ENCODE data around the gene ERAL1. TPM values are rescaled to one million over a fixed set of nuclear protein-coding genes. Genes with fewer than 3 reads are reported as not detected.

Gene ERAL1
- total RNA-seq, 1 donor from 2014 or later = 19.6 TPM

Small RNA genes within 50 kb of the gene (small RNA-seq; reads per million reads assigned to genes)
- gene RF00019 = not detected

Other genes starting within 250 kb of the ERAL1 start
- gene RSKR, start 240.8 kb upstream of the ERAL1 start, total RNA-seq = 11.8 TPM
- gene BLTP2, start 209.9 kb upstream of the ERAL1 start, total RNA-seq = 81.9 TPM
- gene SDF2, start 193.1 kb upstream of the ERAL1 start, total RNA-seq = 44.0 TPM
- 28.9 TPM for gene SUPT6H, start 192.8 kb upstream of the ERAL1 start, total RNA-seq
- 2.9 TPM for gene PROCA1, start 143.1 kb upstream of the ERAL1 start, total RNA-seq
- gene RAB34, start 137.1 kb upstream of the ERAL1 start, total RNA-seq = 12.2 TPM
- 436 TPM for gene RPL23A, start 135.0 kb upstream of the ERAL1 start, total RNA-seq
- gene TLCD1, start 128.8 kb upstream of the ERAL1 start, total RNA-seq = under 0.01 TPM
- gene NEK8, start 126.2 kb upstream of the ERAL1 start, total RNA-seq = 0.82 TPM
- 60.3 TPM for gene TRAF4, start 111.0 kb upstream of the ERAL1 start, total RNA-seq
- 2.4 TPM for gene FAM222B, start 12.2 kb upstream of the ERAL1 start, total RNA-seq
- gene FLOT2, start 42.7 kb downstream of the ERAL1 start, total RNA-seq = 14.7 TPM
- gene DHRS13, start 48.1 kb downstream of the ERAL1 start, total RNA-seq = 28.9 TPM
- gene PHF12, start 96.5 kb downstream of the ERAL1 start, total RNA-seq = 30.6 TPM
- gene SEZ6, start 151.0 kb downstream of the ERAL1 start, total RNA-seq = 45.2 TPM
- gene PIPOX, start 188.1 kb downstream of the ERAL1 start, total RNA-seq = 4.9 TPM

Measured in frontal cortex (tissue), 1 donor.